ENCODE results near the gene MOB1A. TPM values are rescaled to one million over a fixed set of nuclear protein-coding genes. Genes with fewer than 3 reads are reported as not detected.

Gene MOB1A
- polyA plus RNA-seq, 1 donor from 2014 or later: 39.2 TPM

DNA sequence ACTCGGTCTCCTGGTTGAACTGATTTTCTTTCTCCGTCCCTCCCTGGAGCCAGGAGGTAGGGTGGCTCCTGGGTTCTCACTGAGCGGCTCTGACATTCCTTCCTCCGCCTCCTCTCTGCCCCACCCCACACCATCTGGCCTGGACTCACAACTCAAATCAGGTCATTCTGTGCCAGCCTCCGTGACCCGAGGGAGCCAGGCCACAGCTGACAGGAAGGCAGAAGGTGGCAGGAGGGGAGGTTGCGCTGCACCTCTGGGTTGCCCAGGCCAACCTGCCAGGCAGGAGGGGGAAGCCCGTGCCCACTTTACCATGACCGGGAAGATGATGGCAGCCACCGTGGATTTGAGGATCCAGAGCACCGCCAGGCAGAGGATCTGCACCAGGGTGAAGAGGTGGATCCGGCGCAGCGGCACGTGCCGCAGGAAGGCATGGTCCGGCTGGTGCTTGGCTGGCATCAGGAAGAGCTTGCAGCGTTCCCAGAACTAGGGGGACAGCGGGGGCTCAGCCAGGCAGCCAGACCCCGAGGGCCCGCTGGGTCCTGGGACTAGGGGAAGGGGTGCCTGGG, 48.1 kb upstream of the MOB1A start:
- Histone ChIP-seq H3K4me2 (ENCODE audit: low read length) (no peak overlapping the region), H3K36me3 (ENCODE audit: insufficient read depth, low read length) (no peaks in the 10 kb centered on the region), H2AFZ (ENCODE audit: low read depth, low read length) (no peak overlapping the region), H3K9me3 (ENCODE audit: low read length) (no peaks in the 10 kb centered on the region), H3K9ac (ENCODE audit: low read length) (no peak overlapping the region), H3K79me2 (replicated peaks; ENCODE audit: insufficient read depth, low read length) (no peaks in the 10 kb centered on the region), H3F3A (ENCODE audit: insufficient read depth, low read length, poor library complexity, severe bottlenecking) (no peaks in the 10 kb centered on the region), H3K9me2 (ENCODE audit: insufficient read depth, low read length) (no peaks in the 10 kb centered on the region), H3K4me3 (ENCODE audit: low read length) (no peak overlapping the region), H3K27ac (ENCODE audit: low read length) (no peak overlapping the region), H4K20me1 (ENCODE audit: insufficient read depth) (no peaks in the 10 kb centered on the region), H3K27me3 (ENCODE audit: insufficient read depth, low read depth, low read length) (no peaks in the 10 kb centered on the region)
- no peak for TF ChIP-seq EZH2 (IDR thresholded peaks at IDR 0.05; ENCODE audit: borderline replicate concordance, insufficient read depth, low read length, poor library complexity, severe bottlenecking)

DNA sequence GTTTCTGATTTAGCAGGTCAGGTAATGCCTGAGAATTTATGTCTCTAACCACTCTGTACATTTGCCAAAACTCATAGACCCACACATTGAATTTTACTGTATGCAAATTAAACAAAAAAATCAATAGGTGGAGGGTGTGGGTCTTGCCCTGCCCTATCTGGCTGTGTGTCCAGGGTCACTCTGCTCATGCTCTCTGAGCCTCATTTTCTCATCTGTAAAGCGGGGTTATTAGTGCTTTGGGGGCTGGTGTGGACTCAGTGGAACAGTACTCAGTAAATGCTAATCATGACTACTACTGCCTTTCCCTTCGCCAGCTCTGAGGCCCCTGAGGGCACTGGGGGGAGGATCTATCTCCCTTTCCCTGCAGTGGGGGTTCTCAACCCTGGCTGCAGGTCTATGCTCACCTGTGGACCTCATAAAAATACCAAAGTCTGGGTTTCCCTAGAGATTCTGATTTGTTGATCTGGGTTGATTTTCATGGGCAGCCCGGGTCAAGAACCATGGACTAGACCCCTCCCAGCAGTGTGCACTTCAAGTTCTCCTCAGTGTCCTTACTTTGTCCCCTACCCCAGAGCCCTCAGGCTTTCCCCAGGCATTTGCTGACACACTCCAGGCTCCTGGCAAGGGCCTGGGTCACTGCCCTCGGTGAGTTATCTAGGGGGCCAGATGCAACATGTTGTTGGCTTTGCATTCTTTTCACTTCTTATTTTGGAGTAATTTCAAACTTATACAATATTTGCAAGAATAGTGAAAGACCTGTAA, 47.2 kb upstream of the MOB1A start:
- no peaks in the 10 kb centered on the region for H3K9me3 ChIP-seq (ENCODE audit: low read length)

More for the DNA sequence above, 47.2 kb upstream of the MOB1A start:
- no peak overlapping the region for H3K4me3 ChIP-seq (ENCODE audit: low read length)
- no peaks in the 10 kb centered on the region for H4K20me1 ChIP-seq (ENCODE audit: insufficient read depth)
- TF ChIP-seq, protein P1, sequence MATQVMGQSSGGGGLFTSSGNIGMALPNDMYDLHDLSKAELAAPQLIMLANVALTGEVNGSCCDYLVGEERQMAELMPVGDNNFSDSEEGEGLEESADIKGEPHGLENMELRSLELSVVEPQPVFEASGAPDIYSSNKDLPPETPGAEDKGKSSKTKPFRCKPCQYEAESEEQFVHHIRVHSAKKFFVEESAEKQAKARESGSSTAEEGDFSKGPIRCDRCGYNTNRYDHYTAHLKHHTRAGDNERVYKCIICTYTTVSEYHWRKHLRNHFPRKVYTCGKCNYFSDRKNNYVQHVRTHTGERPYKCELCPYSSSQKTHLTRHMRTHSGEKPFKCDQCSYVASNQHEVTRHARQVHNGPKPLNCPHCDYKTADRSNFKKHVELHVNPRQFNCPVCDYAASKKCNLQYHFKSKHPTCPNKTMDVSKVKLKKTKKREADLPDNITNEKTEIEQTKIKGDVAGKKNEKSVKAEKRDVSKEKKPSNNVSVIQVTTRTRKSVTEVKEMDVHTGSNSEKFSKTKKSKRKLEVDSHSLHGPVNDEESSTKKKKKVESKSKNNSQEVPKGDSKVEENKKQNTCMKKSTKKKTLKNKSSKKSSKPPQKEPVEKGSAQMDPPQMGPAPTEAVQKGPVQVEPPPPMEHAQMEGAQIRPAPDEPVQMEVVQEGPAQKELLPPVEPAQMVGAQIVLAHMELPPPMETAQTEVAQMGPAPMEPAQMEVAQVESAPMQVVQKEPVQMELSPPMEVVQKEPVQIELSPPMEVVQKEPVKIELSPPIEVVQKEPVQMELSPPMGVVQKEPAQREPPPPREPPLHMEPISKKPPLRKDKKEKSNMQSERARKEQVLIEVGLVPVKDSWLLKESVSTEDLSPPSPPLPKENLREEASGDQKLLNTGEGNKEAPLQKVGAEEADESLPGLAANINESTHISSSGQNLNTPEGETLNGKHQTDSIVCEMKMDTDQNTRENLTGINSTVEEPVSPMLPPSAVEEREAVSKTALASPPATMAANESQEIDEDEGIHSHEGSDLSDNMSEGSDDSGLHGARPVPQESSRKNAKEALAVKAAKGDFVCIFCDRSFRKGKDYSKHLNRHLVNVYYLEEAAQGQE (IDR thresholded peaks at IDR 0.05; ENCODE audit: borderline replicate concordance): no peak
- TF ChIP-seq POLR2AphosphoS5 (IDR thresholded peaks at IDR 0.05): no peak
- TF ChIP-seq MXI1 (conservative IDR thresholded peaks at IDR 0.05; ENCODE audit: poor library complexity, severe bottlenecking): no peak
- TF ChIP-seq, protein P2, sequence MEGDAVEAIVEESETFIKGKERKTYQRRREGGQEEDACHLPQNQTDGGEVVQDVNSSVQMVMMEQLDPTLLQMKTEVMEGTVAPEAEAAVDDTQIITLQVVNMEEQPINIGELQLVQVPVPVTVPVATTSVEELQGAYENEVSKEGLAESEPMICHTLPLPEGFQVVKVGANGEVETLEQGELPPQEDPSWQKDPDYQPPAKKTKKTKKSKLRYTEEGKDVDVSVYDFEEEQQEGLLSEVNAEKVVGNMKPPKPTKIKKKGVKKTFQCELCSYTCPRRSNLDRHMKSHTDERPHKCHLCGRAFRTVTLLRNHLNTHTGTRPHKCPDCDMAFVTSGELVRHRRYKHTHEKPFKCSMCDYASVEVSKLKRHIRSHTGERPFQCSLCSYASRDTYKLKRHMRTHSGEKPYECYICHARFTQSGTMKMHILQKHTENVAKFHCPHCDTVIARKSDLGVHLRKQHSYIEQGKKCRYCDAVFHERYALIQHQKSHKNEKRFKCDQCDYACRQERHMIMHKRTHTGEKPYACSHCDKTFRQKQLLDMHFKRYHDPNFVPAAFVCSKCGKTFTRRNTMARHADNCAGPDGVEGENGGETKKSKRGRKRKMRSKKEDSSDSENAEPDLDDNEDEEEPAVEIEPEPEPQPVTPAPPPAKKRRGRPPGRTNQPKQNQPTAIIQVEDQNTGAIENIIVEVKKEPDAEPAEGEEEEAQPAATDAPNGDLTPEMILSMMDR (IDR thresholded peaks at IDR 0.05; ENCODE audit: poor library complexity, severe bottlenecking): no peak
- TF ChIP-seq SMC3 (conservative IDR thresholded peaks at IDR 0.05; ENCODE audit: poor library complexity): no peak
- TF ChIP-seq RAD21 (conservative IDR thresholded peaks at IDR 0.05): no peak
- TF ChIP-seq EP300 (conservative IDR thresholded peaks at IDR 0.05; ENCODE audit: poor library complexity, severe bottlenecking): no peak
- no peak for TF ChIP-seq EZH2 (IDR thresholded peaks at IDR 0.05; ENCODE audit: borderline replicate concordance, insufficient read depth, low read length, poor library complexity, severe bottlenecking)
- TF ChIP-seq TAF1 (IDR thresholded peaks at IDR 0.05; ENCODE audit: low read depth): no peak
- H3K4me2 ChIP-seq (ENCODE audit: low read length): no peak overlapping the region
- no peak overlapping the region for H3K9ac ChIP-seq (ENCODE audit: low read length)
- no peaks in the 10 kb centered on the region for H3K79me2 ChIP-seq (replicated peaks; ENCODE audit: insufficient read depth, low read length)
- no peaks in the 10 kb centered on the region for H3K9me2 ChIP-seq (ENCODE audit: insufficient read depth, low read length)
- no peak overlapping the region for H3K27ac ChIP-seq (ENCODE audit: low read length)
- no peaks in the 10 kb centered on the region for H3K27me3 ChIP-seq (ENCODE audit: insufficient read depth, low read depth, low read length)
- no peaks in the 10 kb centered on the region for H3K36me3 ChIP-seq (ENCODE audit: insufficient read depth, low read length)
- no peaks in the 10 kb centered on the region for H3F3A ChIP-seq (ENCODE audit: insufficient read depth, low read length, poor library complexity, severe bottlenecking)
- no peak overlapping the region for H2AFZ ChIP-seq (ENCODE audit: low read depth, low read length)

All from neural cell (in vitro differentiated cells).